Astrocyte (in vitro differentiated cells and primary cell): ENCODE results near the gene SLC38A10. TPM values are rescaled to one million over a fixed set of nuclear protein-coding genes. Genes with fewer than 3 reads are reported as not detected.

Experiments used
- DNase-seq: peaks from one replicate; pipeline ENCODE4 v3.0.0-alpha.2; 2010; ENCODE audit warnings: low read depth
- FAIRE-seq: peaks from 2 replicates; lab custom pipeline; 2011; peaks lifted over from hg19 to GRCh38; lab: Jason Lieb, UNC
- H2AFZ ChIP-seq: 2 replicates; pipeline ENCODE4 v1.6.0; 2012; ENCODE audit warnings: low read depth, low read length, inconsistent platforms
- H3K27ac ChIP-seq: 2 replicates; pipeline ENCODE4 v1.5.1; 2011; ENCODE audit warnings: low read depth, low read length, inconsistent platforms
- H3K27me3 ChIP-seq: 2 replicates; pipeline ENCODE4 v1.6.0; 2011; ENCODE audit warnings: low read length, inconsistent platforms; ENCODE audit not compliant: insufficient read depth
- H3K36me3 ChIP-seq: 2 replicates; pipeline ENCODE4 v1.5.1; 2011; ENCODE audit warnings: low read length, inconsistent platforms; ENCODE audit not compliant: insufficient read depth
- H3K4me1 ChIP-seq: 2 replicates; pipeline ENCODE4 v1.5.1; 2011; ENCODE audit warnings: low read length, inconsistent platforms; ENCODE audit not compliant: insufficient read depth
- H3K4me2 ChIP-seq: 2 replicates; pipeline ENCODE4 v1.6.0; 2012; ENCODE audit warnings: low read length, inconsistent platforms
- H3K4me3 ChIP-seq: 2 replicates; pipeline ENCODE4 v1.5.1; 2011; ENCODE audit warnings: low read depth, mild to moderate bottlenecking, low read length, inconsistent platforms; ENCODE audit not compliant: insufficient read depth
- H3K79me2 ChIP-seq: 2 replicates; pipeline ENCODE4 v1.6.0; 2012; ENCODE audit warnings: mild to moderate bottlenecking, low read length, inconsistent platforms; ENCODE audit not compliant: insufficient read depth
- H3K9ac ChIP-seq: 2 replicates; pipeline ENCODE4 v1.6.0; 2012; ENCODE audit warnings: mild to moderate bottlenecking, low read length, inconsistent platforms
- H3K9me3 ChIP-seq: 2 replicates; pipeline ENCODE4 v1.5.1; 2012; ENCODE audit warnings: low read depth, mild to moderate bottlenecking, low read length, inconsistent platforms; ENCODE audit not compliant: insufficient read depth
- H4K20me1 ChIP-seq: 2 replicates; pipeline ENCODE4 v1.6.0; 2012; ENCODE audit warnings: low read length, inconsistent platforms; ENCODE audit not compliant: insufficient read depth
- H3K27ac Mint-ChIP-seq: one replicate; pipeline ENCODE4 v1.8.0; 2021; ENCODE audit warnings: mild to moderate bottlenecking, mixed read lengths; ENCODE audit not compliant: unreplicated experiment
- H3K27me3 Mint-ChIP-seq: one replicate; pipeline ENCODE4 v1.8.0; 2021; ENCODE audit warnings: low read depth, mixed read lengths; ENCODE audit not compliant: unreplicated experiment
- H3K36me3 Mint-ChIP-seq: one replicate; pipeline ENCODE4 v1.8.0; 2021; ENCODE audit warnings: low read depth, mixed read lengths; ENCODE audit not compliant: unreplicated experiment
- H3K4me1 Mint-ChIP-seq: one replicate; pipeline ENCODE4 v1.8.0; 2021; ENCODE audit warnings: low read depth, mixed read lengths; ENCODE audit not compliant: unreplicated experiment
- H3K4me3 Mint-ChIP-seq: one replicate; pipeline ENCODE4 v1.8.0; 2021; ENCODE audit warnings: mild to moderate bottlenecking, moderate library complexity, mixed read lengths; ENCODE audit not compliant: unreplicated experiment
- H3K9me3 Mint-ChIP-seq: one replicate; pipeline ENCODE4 v1.8.0; 2021; ENCODE audit warnings: mild to moderate bottlenecking, mixed read lengths; ENCODE audit not compliant: unreplicated experiment
- EZH2 ChIP-seq: IDR thresholded peaks from 2 replicates; pipeline ENCODE4 v1.6.1; 2012; ENCODE audit warnings: mild to moderate bottlenecking, low read length, inconsistent platforms; ENCODE audit not compliant: insufficient read depth
- total RNA-seq: library from RNA; stranded (reverse); gene quantifications from 2 replicates; pipeline ENCODE4 v1.2.1, GENCODE V29; 2021
- TF ChIP-seq, protein P1 (sequence below): IDR thresholded peaks from 2 replicates; pipeline ENCODE4 v1.5.1; 2011; ENCODE audit warnings: low read depth, mild to moderate bottlenecking, inconsistent platforms, low read length, moderate library complexity; ENCODE audit not compliant: insufficient read depth

The SLC38A10 gene
- total RNA-seq, 1 donor from 2014 or later = 71.4 TPM

GRCh38 chr17:81302324-81302723 lies 7.2 kb upstream of the SLC38A10 start:
- no peaks in the 10 kb centered on the region for H3K4me1 ChIP-seq
- no peaks in the 10 kb centered on the region for H3K36me3 ChIP-seq
- no peaks in the 10 kb centered on the region for H3K4me1 Mint-ChIP-seq
- H4K20me1 ChIP-seq = no peaks in the 10 kb centered on the region
- no peaks in the 10 kb centered on the region for H3K9me3 Mint-ChIP-seq
- H2AFZ ChIP-seq = no peak overlapping the region
- FAIRE-seq (no peak), DNase-seq (no peak)
- no peak overlapping the region for H3K27ac ChIP-seq
- H3K4me3 Mint-ChIP-seq = no peak overlapping the region
- H3K27ac Mint-ChIP-seq = no peak overlapping the region
- no peak overlapping the region for H3K4me2 ChIP-seq
- no peaks in the 10 kb centered on the region for H3K36me3 Mint-ChIP-seq
- no peak overlapping the region for H3K9ac ChIP-seq
- H3K27me3 ChIP-seq = no peaks in the 10 kb centered on the region
- no peaks in the 10 kb centered on the region for H3K79me2 ChIP-seq
- peaks cover 7% of the 10 kb centered on the region for H3K27me3 Mint-ChIP-seq
- no peaks in the 10 kb centered on the region for H3K9me3 ChIP-seq
- no peak overlapping the region for H3K4me3 ChIP-seq
- no peak for TF ChIP-seq EZH2
- TF ChIP-seq, protein P1, sequence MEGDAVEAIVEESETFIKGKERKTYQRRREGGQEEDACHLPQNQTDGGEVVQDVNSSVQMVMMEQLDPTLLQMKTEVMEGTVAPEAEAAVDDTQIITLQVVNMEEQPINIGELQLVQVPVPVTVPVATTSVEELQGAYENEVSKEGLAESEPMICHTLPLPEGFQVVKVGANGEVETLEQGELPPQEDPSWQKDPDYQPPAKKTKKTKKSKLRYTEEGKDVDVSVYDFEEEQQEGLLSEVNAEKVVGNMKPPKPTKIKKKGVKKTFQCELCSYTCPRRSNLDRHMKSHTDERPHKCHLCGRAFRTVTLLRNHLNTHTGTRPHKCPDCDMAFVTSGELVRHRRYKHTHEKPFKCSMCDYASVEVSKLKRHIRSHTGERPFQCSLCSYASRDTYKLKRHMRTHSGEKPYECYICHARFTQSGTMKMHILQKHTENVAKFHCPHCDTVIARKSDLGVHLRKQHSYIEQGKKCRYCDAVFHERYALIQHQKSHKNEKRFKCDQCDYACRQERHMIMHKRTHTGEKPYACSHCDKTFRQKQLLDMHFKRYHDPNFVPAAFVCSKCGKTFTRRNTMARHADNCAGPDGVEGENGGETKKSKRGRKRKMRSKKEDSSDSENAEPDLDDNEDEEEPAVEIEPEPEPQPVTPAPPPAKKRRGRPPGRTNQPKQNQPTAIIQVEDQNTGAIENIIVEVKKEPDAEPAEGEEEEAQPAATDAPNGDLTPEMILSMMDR = no peak

- Histone ChIP-seq H3K4me3 (no peak overlapping the region), H2AFZ (no peak overlapping the region), H4K20me1 (no peaks in the 10 kb centered on the region), H3K4me1 (no peaks in the 10 kb centered on the region), H3K27ac (no peak overlapping the region), H3K36me3 (no peaks in the 10 kb centered on the region), H3K4me2 (no peak overlapping the region), H3K9ac (no peak overlapping the region), H3K27me3 (no peaks in the 10 kb centered on the region), H3K9me3 (no peaks in the 10 kb centered on the region), H3K79me2 (no peaks in the 10 kb centered on the region)
- Mint-ChIP-seq H3K27ac (no peak overlapping the region), H3K4me1 (no peaks in the 10 kb centered on the region), H3K4me3 (no peak overlapping the region), H3K27me3 (peaks cover 7% of the 10 kb centered on the region), H3K36me3 (no peaks in the 10 kb centered on the region), H3K9me3 (no peaks in the 10 kb centered on the region)
- DNase-seq = no peak
- FAIRE-seq = no peak
- TF ChIP-seq, protein P1 = no peak
- no peak for TF ChIP-seq EZH2
These were observed 6.4 kb upstream of the SLC38A10 start for GRCh38 chr17:81301195-81302144.
